HepG2 (cell line): ENCODE results near the gene GRIN3B. TPM values are rescaled to one million over a fixed set of nuclear protein-coding genes. Genes with fewer than 3 reads are reported as not detected.

Source experiments
- BHLHE40 ChIP-seq: IDR thresholded peaks from 2 replicates; pipeline ENCODE4 v1.6.1; 2011; ENCODE audit warnings: low read length, improper control_type of control experiment
- CHD2 ChIP-seq: IDR thresholded peaks from 2 replicates; pipeline ENCODE4 v1.6.1; 2011; ENCODE audit warnings: low read depth, low read length, improper control_type of control experiment
- E2F5 ChIP-seq: sonication (generic); formaldehyde crosslinking; conservative IDR thresholded peaks from 2 replicates; pipeline ENCODE4 v1.4.0; 2020; ENCODE audit warnings: missing genetic modification reagents
- HNRNPLL ChIP-seq: fragments of 200-400 bp; formaldehyde crosslinking; IDR thresholded peaks from 2 replicates; pipeline ENCODE4 v1.6.1; 2017; ENCODE audit warnings: mild to moderate bottlenecking, low read depth, low read length; ENCODE audit not compliant: poor library complexity, severe bottlenecking
- HOXA3 ChIP-seq: sonication (generic); formaldehyde crosslinking; IDR thresholded peaks from 2 replicates; pipeline ENCODE4 v1.5.0; 2020; ENCODE audit warnings: missing genetic modification reagents
- MIER3 ChIP-seq: IDR thresholded peaks from 2 replicates; pipeline ENCODE4 v1.6.1; 2016; ENCODE audit warnings: missing compliant biosample characterization, borderline replicate concordance
- MTA1 ChIP-seq: sonication (generic); formaldehyde crosslinking; IDR thresholded peaks from 2 replicates; pipeline ENCODE4 v1.4.0; 2020; ENCODE audit warnings: missing genetic modification reagents, mild to moderate bottlenecking, borderline replicate concordance
- POGK ChIP-seq: sonication (generic); formaldehyde crosslinking; conservative IDR thresholded peaks from 2 replicates; pipeline ENCODE4 v1.8.0; 2022; ENCODE audit warnings: mild to moderate bottlenecking, moderate library complexity, missing genetic modification reagents
- RFXANK ChIP-seq: IDR thresholded peaks from 2 replicates; pipeline ENCODE4 v1.6.1; 2016
- SALL1 ChIP-seq: sonication (generic); formaldehyde crosslinking; IDR thresholded peaks from 2 replicates; pipeline ENCODE4 v1.8.0; 2022; ENCODE audit warnings: mild to moderate bottlenecking, missing genetic modification reagents
- SMC3 ChIP-seq: IDR thresholded peaks from 2 replicates; pipeline ENCODE4 v1.6.1; 2011; ENCODE audit warnings: low read length, improper control_type of control experiment
- SPEN ChIP-seq: sonication (generic); formaldehyde crosslinking; IDR thresholded peaks from 2 replicates; pipeline ENCODE4 v1.5.1; 2020; ENCODE audit warnings: low read depth, mild to moderate bottlenecking, missing genetic modification reagents
- XRCC5 ChIP-seq: fragments of 200-400 bp; formaldehyde crosslinking; optimal IDR thresholded peaks from 2 replicates; pipeline ENCODE3; 2017; ENCODE audit warnings: mild to moderate bottlenecking, low read length
- ZBTB33 ChIP-seq: sonication (generic); formaldehyde crosslinking; IDR thresholded peaks from 2 replicates; pipeline ENCODE4 v1.4.0; 2020; ENCODE audit warnings: missing genetic modification reagents
- ZBTB38 ChIP-seq: sonication (generic); formaldehyde crosslinking; IDR thresholded peaks from 2 replicates; pipeline ENCODE4 v1.5.1; 2020; ENCODE audit warnings: mild to moderate bottlenecking, missing genetic modification reagents
- ZBTB7A ChIP-seq: sonication (generic); formaldehyde crosslinking; IDR thresholded peaks from 2 replicates; pipeline ENCODE4 v1.8.0; 2022; ENCODE audit warnings: mild to moderate bottlenecking, missing genetic modification reagents
- ZNF382 ChIP-seq: sonication (generic); formaldehyde crosslinking; IDR thresholded peaks from 2 replicates; pipeline ENCODE4 v1.5.0; 2020; ENCODE audit warnings: missing genetic modification reagents, mild to moderate bottlenecking, borderline replicate concordance
- polyA plus RNA-seq, 8 experiments: library from polyadenylated mRNA; depleted of rRNA in 3 of 8; stranded (reverse) in 7 of 8; unstranded in 1 of 8; fragments of >200 nt; fragmentation: Illumina TruSeq in 4 of 8; extraction: Trizol in 4 of 8; gene quantifications; 2 replicates each; pipeline versions ENCODE4 v1.2.1 to v1.2.3, GENCODE V29; 2011 to 2016; ENCODE audit warnings: low read depth in 4 of 8, missing spikeins in 1 of 8, mixed read lengths in 1 of 8; ENCODE audit not compliant: insufficient read depth in 1 of 8
- total RNA-seq, 5 experiments: library from RNA; depleted of rRNA; stranded (reverse); fragments of >200 nt; fragmentation: Illumina TruSeq; extraction: Trizol; gene quantifications; 2 replicates each; pipeline ENCODE4 v1.2.3, GENCODE V29; 2016; ENCODE audit warnings: low read depth in 1 of 5
- TF ChIP-seq, protein P1 (sequence below), 2 experiments: sonication (generic) in 1 of 2; formaldehyde crosslinking in 1 of 2; IDR thresholded peaks; 2 replicates each; pipeline versions ENCODE4 v1.4.0 to v1.6.1; 2018 to 2020; ENCODE audit warnings: missing genetic modification reagents in 2 of 2, borderline replicate concordance in 1 of 2, low read depth in 1 of 2, mild to moderate bottlenecking in 1 of 2, missing biosample characterization in 1 of 2
- TF ChIP-seq, protein P2 (sequence below): sonication (generic); formaldehyde crosslinking; IDR thresholded peaks from 2 replicates; pipeline ENCODE4 v1.9.0; 2021; ENCODE audit warnings: missing genetic modification reagents, borderline replicate concordance

Gene GRIN3B
- total and polyA plus RNA-seq, 2 of the 13 experiments (the other 11 are each of a cell fraction or from before 2014, with no cell fraction given): 0.07 to 0.20 TPM

- no peak for TF ChIP-seq RFXANK (CRISPR knock-in tag)
- TF ChIP-seq ZBTB38: peak; percentile 32; the same call in 1 of the 2 replicates
- TF ChIP-seq SPEN (CRISPR knock-in tag): peak; percentile 42; the same call in 1 of the 2 replicates
- peak; percentile 13; the same call in 1 of the 2 replicates for TF ChIP-seq ZBTB33
- peak; percentile 29; the same call in 1 of the 2 replicates for TF ChIP-seq MTA1 (CRISPR knock-in tag)
- TF ChIP-seq, protein P1, sequence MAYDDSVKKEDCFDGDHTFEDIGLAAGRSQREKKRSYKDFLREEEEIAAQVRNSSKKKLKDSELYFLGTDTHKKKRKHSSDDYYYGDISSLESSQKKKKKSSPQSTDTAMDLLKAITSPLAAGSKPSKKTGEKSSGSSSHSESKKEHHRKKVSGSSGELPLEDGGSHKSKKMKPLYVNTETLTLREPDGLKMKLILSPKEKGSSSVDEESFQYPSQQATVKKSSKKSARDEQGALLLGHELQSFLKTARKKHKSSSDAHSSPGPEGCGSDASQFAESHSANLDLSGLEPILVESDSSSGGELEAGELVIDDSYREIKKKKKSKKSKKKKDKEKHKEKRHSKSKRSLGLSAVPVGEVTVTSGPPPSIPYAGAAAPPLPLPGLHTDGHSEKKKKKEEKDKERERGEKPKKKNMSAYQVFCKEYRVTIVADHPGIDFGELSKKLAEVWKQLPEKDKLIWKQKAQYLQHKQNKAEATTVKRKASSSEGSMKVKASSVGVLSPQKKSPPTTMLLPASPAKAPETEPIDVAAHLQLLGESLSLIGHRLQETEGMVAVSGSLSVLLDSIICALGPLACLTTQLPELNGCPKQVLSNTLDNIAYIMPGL (CRISPR knock-in tag; IDR thresholded peaks at IDR 0.05; ENCODE audit: borderline replicate concordance in 1 of 2, low read depth in 1 of 2): 0 out of 4 replicates have a peak, but pooled peaks of 1 of the 2 experiments have one; percentile 43
- peak; percentile 11; the same call in 1 of the 2 replicates for TF ChIP-seq HOXA3 (CRISPR knock-in tag)
- TF ChIP-seq E2F5: no peak
- peak; percentile 76 for TF ChIP-seq XRCC5
- peak; percentile 41 for TF ChIP-seq HNRNPLL
- TF ChIP-seq ZNF382 (CRISPR knock-in tag): no peak
- 0 out of 2 replicates have a peak, but pooled peaks have one; percentile 45 for TF ChIP-seq POGK (CRISPR knock-in tag)
- no peak for TF ChIP-seq MIER3 (CRISPR knock-in tag)
- peak; percentile 61; the same call in 1 of the 2 replicates for TF ChIP-seq SMC3
- TF ChIP-seq, protein P2, sequence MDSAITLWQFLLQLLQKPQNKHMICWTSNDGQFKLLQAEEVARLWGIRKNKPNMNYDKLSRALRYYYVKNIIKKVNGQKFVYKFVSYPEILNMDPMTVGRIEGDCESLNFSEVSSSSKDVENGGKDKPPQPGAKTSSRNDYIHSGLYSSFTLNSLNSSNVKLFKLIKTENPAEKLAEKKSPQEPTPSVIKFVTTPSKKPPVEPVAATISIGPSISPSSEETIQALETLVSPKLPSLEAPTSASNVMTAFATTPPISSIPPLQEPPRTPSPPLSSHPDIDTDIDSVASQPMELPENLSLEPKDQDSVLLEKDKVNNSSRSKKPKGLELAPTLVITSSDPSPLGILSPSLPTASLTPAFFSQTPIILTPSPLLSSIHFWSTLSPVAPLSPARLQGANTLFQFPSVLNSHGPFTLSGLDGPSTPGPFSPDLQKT (CRISPR knock-in tag): no peak
- peak; percentile 85 for TF ChIP-seq ZBTB7A (CRISPR knock-in tag)
- 0 out of 2 replicates have a peak, but pooled peaks have one; percentile 30 for TF ChIP-seq CHD2
- TF ChIP-seq BHLHE40: 0 out of 2 replicates have a peak, but pooled peaks have one; percentile 16
- TF ChIP-seq SALL1 (CRISPR knock-in tag): peak; percentile 33; the same call in 1 of the 2 replicates
Observed at GRCh38 chr19:1001538-1002166, 1.4 kb downstream of the GRIN3B start (continued).
